Sigmoid colon (tissue), 4 donors: Measurements from ENCODE around the gene UBASH3B.

Source experiments
- CTCF ChIP-seq, 4 experiments: fragments of 450-650 bp in 3 of 4; fragments of 200-600 bp in 1 of 4; IDR thresholded peaks; one replicate each; pipeline ENCODE4 v1.5.1; 2016 to 2019; ENCODE audit warnings: antibody characterized with exemption in 4 of 4, mild to moderate bottlenecking in 3 of 4, moderate library complexity in 2 of 4
- EP300 ChIP-seq, 4 donors: sonication (generic); formaldehyde crosslinking; IDR thresholded peaks; one replicate each; pipeline ENCODE4 v1.6.1; 2017; ENCODE audit warnings: antibody characterized with exemption in 4 of 4
- POLR2A ChIP-seq, 2 donors: fragments of 450-650 bp; IDR thresholded peaks; one replicate each; pipeline ENCODE4 v1.6.1; 2016; ENCODE audit warnings: antibody characterized with exemption in 2 of 2, mild to moderate bottlenecking in 2 of 2, moderate library complexity in 2 of 2
- POLR2AphosphoS5 ChIP-seq, 4 donors: sonication (generic); formaldehyde crosslinking; IDR thresholded peaks; one replicate each; pipeline ENCODE4 v1.6.1; 2017; ENCODE audit warnings: antibody characterized with exemption in 4 of 4

DNA sequence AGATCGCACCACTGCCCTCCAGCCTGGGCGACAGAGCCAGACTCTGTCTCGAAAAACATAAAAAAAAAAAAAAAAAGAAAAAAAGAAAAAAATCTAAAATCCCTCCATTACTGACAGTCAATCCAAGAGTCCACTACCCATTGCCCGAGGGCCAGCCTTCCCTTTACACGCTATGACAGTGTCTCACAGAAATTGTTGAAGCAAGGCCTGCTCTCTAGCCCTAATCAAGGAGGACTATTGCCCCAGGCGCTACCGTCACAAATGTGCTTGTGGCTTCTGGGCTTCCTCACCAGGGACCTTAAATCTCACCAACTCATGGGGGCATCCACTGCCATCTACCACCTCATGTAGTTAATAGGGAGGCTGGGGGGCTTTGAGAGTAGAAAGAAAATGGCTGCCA is 49.9 kb downstream of the UBASH3B start:
- TF ChIP-seq CTCF (IDR thresholded peaks at IDR 0.05) (no peak), POLR2AphosphoS5 (IDR thresholded peaks at IDR 0.05) (no peak), POLR2A (IDR thresholded peaks at IDR 0.05) (no peak), EP300 (IDR thresholded peaks at IDR 0.05) (no peak)
